ENCODE results near the gene GCNT4.

GCNT4 gene

GRCh38 chr5:75058986-75059535 lies 6.7 kb upstream of the GCNT4 start:
- Mint-ChIP-seq H3K4me1 (ENCODE audit: low read depth) (peaks cover 30% of the 10 kb centered on the region), H3K27me3 (ENCODE audit: low read depth) (peaks cover 17% of the 10 kb centered on the region), H3K36me3 (ENCODE audit: low read depth) (no peaks in the 10 kb centered on the region), H3K27ac (no peak overlapping the region), H3K4me3 (no peak overlapping the region), H3K9me3 (no peaks in the 10 kb centered on the region)

- no peak overlapping the region for H3K4me3 Mint-ChIP-seq
- no peaks in the 10 kb centered on the region for H3K9me3 Mint-ChIP-seq
- peaks cover 29% of the 10 kb centered on the region for H3K4me1 Mint-ChIP-seq (ENCODE audit: low read depth)
Observed at GRCh38 chr5:75057561-75057960, 5.2 kb upstream of the GCNT4 start.

GRCh38 chr5:75055727-75056144 lies 3.4 kb upstream of the GCNT4 start:
- H3K27ac Mint-ChIP-seq: no peak overlapping the region
- H3K4me1 Mint-ChIP-seq (ENCODE audit: low read depth): peaks cover 43% of the 10 kb centered on the region
- H3K9me3 Mint-ChIP-seq: no peaks in the 10 kb centered on the region
- peaks cover 2% of the 10 kb centered on the region for H3K36me3 Mint-ChIP-seq (ENCODE audit: low read depth)
- H3K4me3 Mint-ChIP-seq: no peak overlapping the region
- H3K27me3 Mint-ChIP-seq (ENCODE audit: low read depth): peaks cover 17% of the 10 kb centered on the region

More at GRCh38 chr5:75057561-75057960, 5.2 kb upstream of the GCNT4 start:
- peak overlapping the region; percentile 2 for H3K27ac Mint-ChIP-seq
- no peaks in the 10 kb centered on the region for H3K36me3 Mint-ChIP-seq (ENCODE audit: low read depth)
- H3K27me3 Mint-ChIP-seq (ENCODE audit: low read depth): peaks cover 17% of the 10 kb centered on the region

- peaks cover 2% of the 10 kb centered on the region for H3K36me3 Mint-ChIP-seq (ENCODE audit: low read depth)
- H3K27me3 Mint-ChIP-seq (ENCODE audit: low read depth): peaks cover 17% of the 10 kb centered on the region
- peaks cover 50% of the 10 kb centered on the region for H3K4me1 Mint-ChIP-seq (ENCODE audit: low read depth)
- H3K27ac Mint-ChIP-seq: peak overlapping the region; percentile 81
- H3K4me3 Mint-ChIP-seq: peak overlapping the region; percentile 85
- no peaks in the 10 kb centered on the region for H3K9me3 Mint-ChIP-seq
Observed at GRCh38 chr5:75054134-75054930, 2.0 kb upstream of the GCNT4 start.

- Mint-ChIP-seq H3K4me1 (ENCODE audit: low read depth) (peaks cover 49% of the 10 kb centered on the region), H3K27ac (peak overlapping the region; percentile 81)
Observed at GRCh38 chr5:75053304-75054133, 1.2 kb upstream of the GCNT4 start.

DNA sequence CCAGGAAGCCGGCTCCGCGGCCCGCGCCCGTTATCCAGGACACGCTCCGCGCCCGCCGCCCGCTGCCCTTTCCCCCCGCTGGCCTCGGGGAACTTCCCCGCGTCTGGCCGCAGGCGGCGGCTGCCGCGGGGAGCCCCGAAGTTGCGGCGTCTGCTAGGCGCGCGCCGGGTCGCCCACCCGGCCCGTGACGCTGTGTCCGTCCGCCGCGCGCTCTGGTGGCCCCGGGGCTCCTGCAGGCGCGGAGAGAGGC lies 621 bp upstream of the GCNT4 start:
- Mint-ChIP-seq H3K4me1 (ENCODE audit: low read depth) (peaks cover 54% of the 10 kb centered on the region), H3K27ac (no peak overlapping the region), H3K9me3 (no peaks in the 10 kb centered on the region), H3K27me3 (ENCODE audit: low read depth) (peaks cover 17% of the 10 kb centered on the region), H3K4me3 (no peak overlapping the region), H3K36me3 (ENCODE audit: low read depth) (peaks cover 2% of the 10 kb centered on the region)

More at GRCh38 chr5:75053304-75054133, 1.2 kb upstream of the GCNT4 start:
- peaks cover 2% of the 10 kb centered on the region for H3K36me3 Mint-ChIP-seq (ENCODE audit: low read depth)
- H3K4me3 Mint-ChIP-seq: peak overlapping the region; percentile 85
- H3K27me3 Mint-ChIP-seq (ENCODE audit: low read depth): peaks cover 17% of the 10 kb centered on the region
- no peaks in the 10 kb centered on the region for H3K9me3 Mint-ChIP-seq

DNA sequence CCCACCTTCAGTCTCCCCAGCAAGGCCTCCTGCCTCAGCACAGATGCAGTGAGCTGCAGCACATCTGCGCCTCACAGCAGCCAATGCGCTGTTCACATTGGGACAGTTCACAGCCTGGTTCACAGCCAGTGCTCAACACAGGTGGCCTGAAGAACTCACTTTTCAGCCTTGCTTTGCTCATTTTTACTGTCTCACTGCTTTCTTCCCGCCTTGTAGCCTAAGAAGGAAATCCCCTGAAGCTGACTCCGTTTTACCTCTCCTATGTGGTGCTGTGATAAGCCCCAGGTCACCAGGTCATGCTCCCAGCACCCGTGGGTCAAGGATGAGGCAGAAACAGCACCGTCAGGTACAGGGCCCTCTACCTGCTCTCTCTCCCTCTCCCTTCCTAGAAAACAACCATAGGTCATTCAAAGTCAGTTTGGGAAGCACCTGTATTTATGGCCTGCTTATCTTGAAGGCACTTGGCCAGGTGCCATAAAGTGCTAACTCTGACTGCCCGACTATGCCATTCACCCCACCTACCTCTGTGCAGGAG lies 1.1 kb downstream of the GCNT4 start:
- Mint-ChIP-seq H3K9me3 (no peaks in the 10 kb centered on the region), H3K27me3 (ENCODE audit: low read depth) (peaks cover 16% of the 10 kb centered on the region), H3K36me3 (ENCODE audit: low read depth) (peaks cover 6% of the 10 kb centered on the region), H3K4me3 (peak overlapping the region; percentile 87), H3K4me1 (ENCODE audit: low read depth) (peaks cover 53% of the 10 kb centered on the region), H3K27ac (peak overlapping the region; percentile 82)

DNA sequence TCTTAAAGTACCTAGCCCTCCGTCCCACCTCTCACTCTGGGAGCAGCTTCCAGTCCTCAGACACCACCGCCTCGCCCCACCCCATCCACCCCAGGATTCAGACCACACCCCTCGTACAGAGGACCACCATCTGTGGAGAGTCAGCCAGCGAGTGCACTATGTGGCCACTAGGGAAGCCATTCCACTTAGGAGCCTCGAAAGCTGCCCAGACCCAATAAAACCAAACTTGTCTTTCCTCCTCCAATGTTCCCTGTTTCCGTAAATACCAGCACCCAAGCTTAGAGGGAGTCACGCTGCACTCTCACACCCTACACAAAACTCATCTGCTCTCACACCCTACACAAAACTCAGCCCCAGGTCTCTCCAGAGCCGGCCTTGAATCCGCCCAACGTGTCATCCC lies 1.9 kb downstream of the GCNT4 start:
- peaks cover 59% of the 10 kb centered on the region for H3K4me1 Mint-ChIP-seq (ENCODE audit: low read depth)
- peak overlapping the region; percentile 87 for H3K4me3 Mint-ChIP-seq
- H3K27me3 Mint-ChIP-seq (ENCODE audit: low read depth): peaks cover 9% of the 10 kb centered on the region
- peaks cover 9% of the 10 kb centered on the region for H3K36me3 Mint-ChIP-seq (ENCODE audit: low read depth)
- no peaks in the 10 kb centered on the region for H3K9me3 Mint-ChIP-seq
- peak overlapping the region; percentile 82 for H3K27ac Mint-ChIP-seq

- Mint-ChIP-seq H3K36me3 (ENCODE audit: low read depth) (peaks cover 9% of the 10 kb centered on the region), H3K4me1 (ENCODE audit: low read depth) (peaks cover 63% of the 10 kb centered on the region), H3K27me3 (ENCODE audit: low read depth) (peaks cover 5% of the 10 kb centered on the region), H3K27ac (peak overlapping the region; percentile 21), H3K4me3 (peak overlapping the region; percentile 32), H3K9me3 (no peaks in the 10 kb centered on the region)
Observed at GRCh38 chr5:75049456-75050351, 2.7 kb downstream of the GCNT4 start.

- Mint-ChIP-seq H3K9me3 (no peaks in the 10 kb centered on the region), H3K27me3 (ENCODE audit: low read depth) (no peaks in the 10 kb centered on the region), H3K4me3 (peak overlapping the region; percentile 44), H3K36me3 (ENCODE audit: low read depth) (peaks cover 17% of the 10 kb centered on the region), H3K4me1 (ENCODE audit: low read depth) (peaks cover 60% of the 10 kb centered on the region), H3K27ac (peak overlapping the region; percentile 24)
Observed at GRCh38 chr5:75048457-75048953, 3.9 kb downstream of the GCNT4 start.

DNA sequence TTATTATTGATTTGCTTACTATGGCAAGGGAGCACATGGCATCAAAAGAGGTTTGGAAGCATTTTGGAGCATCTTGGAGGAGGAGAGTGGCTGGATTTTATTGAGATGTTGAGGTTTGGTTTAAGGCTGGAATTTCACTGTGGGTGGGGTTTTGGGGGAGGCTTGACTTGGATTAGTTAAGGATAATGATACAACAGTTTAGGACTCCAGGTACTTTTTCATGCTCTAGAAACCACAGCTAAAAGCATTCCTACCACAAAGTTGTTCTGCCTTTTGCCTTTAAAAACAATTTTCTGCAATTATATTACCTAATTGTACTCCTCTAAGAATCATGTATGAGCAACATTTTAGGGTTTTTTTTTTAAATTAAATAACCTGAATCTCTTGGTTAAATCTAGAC lies 5.0 kb downstream of the GCNT4 start:
- Mint-ChIP-seq H3K4me3 (no peak overlapping the region), H3K4me1 (ENCODE audit: low read depth) (peaks cover 59% of the 10 kb centered on the region), H3K9me3 (no peaks in the 10 kb centered on the region), H3K27ac (no peak overlapping the region), H3K36me3 (ENCODE audit: low read depth) (peaks cover 24% of the 10 kb centered on the region), H3K27me3 (ENCODE audit: low read depth) (no peaks in the 10 kb centered on the region)

GRCh38 chr5:75046366-75047142 lies 5.8 kb downstream of the GCNT4 start:
- Mint-ChIP-seq H3K36me3 (ENCODE audit: low read depth) (peaks cover 26% of the 10 kb centered on the region), H3K27me3 (ENCODE audit: low read depth) (no peaks in the 10 kb centered on the region), H3K4me3 (no peak overlapping the region), H3K4me1 (ENCODE audit: low read depth) (peaks cover 53% of the 10 kb centered on the region), H3K27ac (no peak overlapping the region), H3K9me3 (no peaks in the 10 kb centered on the region)

DNA sequence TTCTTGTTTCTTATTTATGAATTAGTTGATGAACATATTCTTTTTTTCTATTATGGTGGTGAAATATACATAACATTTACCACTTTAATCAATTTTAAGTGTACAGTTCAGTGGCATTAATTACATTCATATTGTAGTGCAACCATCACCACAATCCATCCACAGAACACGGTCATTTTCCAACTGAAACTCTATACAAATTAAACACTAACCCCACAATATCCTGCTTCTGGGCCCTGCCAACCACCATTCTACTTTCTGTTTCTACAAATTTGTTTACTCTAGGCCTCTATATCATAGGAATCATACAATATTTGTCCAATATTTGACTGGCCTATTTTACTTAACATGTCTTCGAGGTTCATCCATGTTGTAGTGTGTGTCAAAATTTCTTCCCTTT lies 7.3 kb downstream of the GCNT4 start:
- Mint-ChIP-seq H3K9me3 (no peaks in the 10 kb centered on the region), H3K27me3 (ENCODE audit: low read depth) (no peaks in the 10 kb centered on the region), H3K36me3 (ENCODE audit: low read depth) (peaks cover 33% of the 10 kb centered on the region), H3K4me3 (no peak overlapping the region), H3K4me1 (ENCODE audit: low read depth) (peaks cover 39% of the 10 kb centered on the region), H3K27ac (no peak overlapping the region)

Measured in T-helper 1 cell treated with Interleukin-12 subunit alpha and Interleukin-12 subunit beta and Interleukin-4 antibody, amounts not matched to agents 30 μg/mL and 1 μg/mL, for 36 hours (primary cell).